NCI-H82 treated with DMSO at 0.1 percent for 48 hours (cell line): ENCODE results near the gene UCK2.
A peak's percentile ranks its signal among the peaks of the same experiment; 100 is the strongest.
"Not testable (repeated sequence)": the region's sequence is repeated elsewhere in the genome, so short reads cannot be mapped to it uniquely, and the experiment has no call there.

Experiments
- DNase-seq: peaks from one replicate; lab custom pipeline; 2025; ENCODE audit not compliant: unreplicated experiment; lab: John Stamatoyannopoulos, UW

The UCK2 gene

GRCh38 chr1:165827268-165828102 lies at the start of gene UCK2:
Gene UCK2 (plus strand): TSS chr1:165827614. CDS start chr1:165827834, 220 bp downstream.
- DNase-seq, result peak; percentile 77

- not testable (repeated sequence) for DNase-seq
Observed at GRCh38 chr1:165778197-165778596, 49.2 kb upstream of the UCK2 start.

DNA sequence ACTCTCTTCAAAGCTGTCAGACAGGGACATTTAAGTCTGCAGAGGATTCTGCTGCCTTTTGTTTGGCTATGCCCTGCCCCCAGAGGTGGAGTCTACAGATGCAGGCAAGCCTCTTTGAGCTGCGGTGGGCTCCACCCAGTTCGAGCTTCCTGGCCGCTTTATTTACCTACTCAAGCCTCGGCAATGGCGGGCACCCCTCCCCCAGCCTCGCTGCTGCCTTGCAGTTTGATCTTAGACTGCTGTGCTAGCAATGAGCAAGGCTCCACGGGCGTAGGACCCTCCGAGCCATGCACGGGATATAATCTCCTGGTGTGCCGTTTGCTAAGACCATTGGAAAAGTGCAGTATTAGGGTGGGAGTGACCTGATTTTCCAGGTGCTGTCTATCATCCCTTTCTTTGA lies 43.9 kb upstream of the UCK2 start:
- not testable (repeated sequence) for DNase-seq

- no peak for DNase-seq
Observed at GRCh38 chr1:165787741-165788140, 39.7 kb upstream of the UCK2 start.

GRCh38 chr1:165793951-165794350 lies 33.5 kb upstream of the UCK2 start:
- DNase-seq, result no peak

DNA sequence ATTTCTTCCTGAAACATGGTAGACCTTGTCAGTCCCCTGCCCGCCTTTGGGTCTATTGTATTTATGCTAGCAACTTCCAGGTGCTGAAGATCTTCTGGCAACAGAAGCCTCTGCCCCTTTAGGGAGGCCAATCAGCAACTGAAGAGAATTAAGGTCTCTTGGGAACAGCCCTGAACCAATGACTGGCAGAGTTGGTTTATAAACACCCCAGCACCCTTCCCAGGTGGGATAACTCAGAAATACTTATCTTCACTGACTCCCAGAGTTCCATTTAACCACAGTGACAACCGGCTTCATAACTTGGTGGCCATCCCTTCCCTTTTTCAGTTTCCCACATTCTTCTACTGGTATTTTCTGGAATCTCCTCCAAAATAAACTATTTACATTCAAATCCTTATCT lies 31.5 kb upstream of the UCK2 start:
- DNase-seq, result no peak

GRCh38 chr1:165799387-165799786 lies 28.0 kb upstream of the UCK2 start:
- DNase-seq, result no peak

DNA sequence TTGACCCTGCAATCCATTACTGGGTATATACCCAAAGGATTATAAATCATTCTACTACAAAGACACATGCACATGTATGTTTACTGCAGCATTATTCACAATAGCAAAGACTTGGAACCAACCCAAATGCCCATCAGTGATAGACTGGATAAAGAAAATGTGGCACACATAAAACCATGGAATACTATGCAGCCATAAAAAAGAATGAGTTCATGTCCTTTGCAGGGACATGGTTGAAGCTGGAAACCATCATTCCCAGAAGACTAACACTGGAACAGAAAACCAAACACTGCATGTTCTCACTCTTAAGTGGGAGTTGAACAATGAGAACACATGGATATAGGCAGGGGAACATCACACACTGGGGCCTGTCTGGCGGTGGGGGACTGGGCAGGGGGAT lies 22.9 kb upstream of the UCK2 start:
- DNase-seq, result not testable (repeated sequence)

- no peak for DNase-seq
Observed at GRCh38 chr1:165807613-165808012, 19.8 kb upstream of the UCK2 start.

DNA sequence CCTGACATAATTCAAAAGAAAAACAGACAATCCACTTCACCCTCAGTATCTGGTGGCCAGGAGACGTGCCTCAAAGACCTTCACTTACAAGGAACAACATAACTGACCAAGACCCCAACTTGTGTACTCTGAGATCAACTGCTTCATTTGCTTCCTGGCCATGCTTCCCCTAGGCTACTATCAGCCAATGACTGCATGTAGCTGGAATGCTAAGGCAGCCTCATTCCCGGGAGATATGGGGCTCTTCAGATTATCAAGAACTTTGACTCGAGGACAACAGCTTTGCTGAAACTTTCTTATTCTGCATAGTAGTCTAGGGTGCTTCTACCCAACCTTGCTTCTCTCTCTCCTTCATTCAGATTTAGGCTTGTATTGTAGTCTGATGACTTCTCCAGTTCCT lies 11.7 kb upstream of the UCK2 start:
- no peak for DNase-seq

- no peak for DNase-seq
Observed at GRCh38 chr1:165816157-165816556, 11.3 kb upstream of the UCK2 start.

- no peak for DNase-seq
Observed at GRCh38 chr1:165816826-165817497, 10.5 kb upstream of the UCK2 start.

DNA sequence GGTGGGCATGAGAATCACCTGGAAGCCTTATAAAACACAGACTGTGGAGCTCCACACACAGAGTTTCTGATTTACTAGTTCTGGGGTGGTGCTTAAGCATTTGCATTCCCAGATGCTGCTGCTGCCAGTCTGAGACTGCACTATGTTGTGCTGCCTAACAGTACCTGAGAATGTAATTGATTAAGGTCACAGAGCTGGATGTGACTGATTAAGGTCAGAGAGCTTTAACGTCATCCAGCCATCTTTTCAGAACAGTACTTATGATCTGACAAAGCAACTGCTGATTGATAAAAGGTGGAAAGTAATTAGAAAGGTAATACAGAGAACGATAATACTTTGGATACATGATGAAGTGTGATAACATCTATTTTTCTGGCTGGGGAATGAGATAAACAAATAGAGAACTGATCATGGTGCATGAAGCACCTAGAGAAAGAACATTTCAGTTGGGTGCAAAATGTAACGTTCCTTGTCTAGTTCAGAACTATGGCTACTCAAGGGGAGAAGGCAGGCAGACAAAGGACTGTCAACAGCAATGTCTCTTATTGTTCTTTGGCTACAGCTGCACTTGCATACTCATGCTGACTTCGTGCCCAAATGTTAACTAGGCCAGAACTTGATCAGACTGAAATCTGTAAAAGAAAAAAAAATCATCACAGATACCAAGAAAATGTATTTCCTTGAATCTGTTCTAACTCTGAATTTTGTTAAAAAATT lies 3.7 kb upstream of the UCK2 start:
- no peak for DNase-seq

- DNase-seq, result no peak
Observed at GRCh38 chr1:165824269-165824643, 3.2 kb upstream of the UCK2 start.

- peak; percentile 54 for DNase-seq
Observed at GRCh38 chr1:165826565-165827267, 698 bp upstream of the UCK2 start.

DNA sequence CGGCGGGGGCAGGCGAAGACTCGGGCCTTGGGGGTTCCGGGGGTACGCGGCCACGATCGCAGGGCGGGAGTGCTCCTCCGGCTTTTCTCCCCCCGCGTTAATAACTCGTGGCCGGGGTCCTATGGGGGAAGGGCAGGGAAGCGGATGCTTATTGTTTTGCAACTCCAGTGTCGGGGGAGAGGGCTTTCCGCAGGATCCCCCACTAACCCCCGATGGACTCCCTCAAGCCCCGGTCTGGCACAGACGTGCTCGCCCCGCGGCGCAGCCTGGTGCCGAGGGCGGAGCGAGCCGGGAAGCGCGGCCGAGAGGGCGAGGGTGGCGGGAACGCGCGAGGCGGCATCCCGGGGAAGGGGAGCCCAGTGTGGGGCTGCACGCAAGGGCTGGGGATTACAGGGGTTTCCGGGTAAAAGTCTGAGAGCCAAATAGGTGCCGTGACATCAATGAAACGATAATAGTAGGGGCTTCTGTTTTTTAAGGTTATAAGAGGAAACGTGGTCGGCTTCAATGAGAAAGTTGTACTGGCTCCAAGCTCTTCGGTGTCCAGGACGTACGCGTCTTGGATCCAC lies 772 bp downstream of the UCK2 start:
- no peak for DNase-seq

DNA sequence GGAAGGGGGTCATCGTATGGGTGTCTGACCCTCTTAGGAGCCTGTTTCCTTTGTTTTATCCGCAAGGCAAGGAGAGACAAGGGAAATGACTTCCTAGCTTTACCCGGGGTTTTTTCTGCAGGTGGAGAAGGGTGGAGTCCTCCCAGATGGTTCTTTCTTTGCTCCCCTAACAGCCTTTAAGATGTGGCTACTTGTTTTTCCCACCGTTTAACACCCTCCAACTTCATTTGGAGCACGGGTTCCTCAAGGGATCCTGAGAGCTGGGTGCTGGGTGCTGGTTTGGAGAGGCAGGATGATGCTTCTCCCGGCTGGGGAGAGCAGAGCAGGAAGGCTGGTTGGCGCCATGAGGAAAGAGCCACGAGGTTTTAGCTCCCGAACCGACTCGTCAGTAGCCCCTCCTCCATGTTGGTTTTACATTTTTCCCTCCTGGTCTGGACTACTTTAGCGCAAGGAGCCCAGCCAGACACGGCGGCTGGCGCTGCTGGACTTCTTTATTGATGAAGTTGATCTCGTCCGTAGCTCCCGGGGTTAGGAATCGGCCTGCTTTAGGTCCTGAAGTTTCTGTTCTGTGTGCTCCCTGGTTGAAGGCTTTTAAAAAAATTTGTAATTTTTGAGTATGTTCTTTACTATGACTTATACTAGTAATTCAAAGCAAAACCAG lies 1.4 kb downstream of the UCK2 start:
- peak; percentile 57 for DNase-seq

- no peak for DNase-seq
Observed at GRCh38 chr1:165829888-165830287, 2.5 kb downstream of the UCK2 start.

GRCh38 chr1:165831146-165831545 lies 3.7 kb downstream of the UCK2 start:
- no peak for DNase-seq

DNA sequence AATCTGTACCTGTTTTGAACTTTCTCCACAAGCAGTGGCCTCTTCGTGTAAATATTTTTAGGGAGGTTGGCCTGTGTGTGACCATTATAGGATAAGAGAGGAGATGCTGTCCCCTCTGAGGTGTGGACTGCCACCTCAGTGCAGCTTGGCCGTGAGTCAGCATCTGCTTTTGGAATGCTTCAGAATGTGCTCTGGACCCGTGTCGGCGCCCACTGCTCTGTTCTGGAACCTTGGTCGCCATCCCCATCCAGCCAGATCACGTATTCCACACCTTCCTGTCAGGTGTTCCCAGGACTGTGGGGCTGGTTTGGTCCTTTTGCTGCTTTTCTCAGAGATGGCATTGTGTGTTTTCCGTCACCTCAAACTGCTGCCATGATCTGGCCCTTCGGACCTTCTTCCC lies 5.5 kb downstream of the UCK2 start:
- DNase-seq, result no peak
